Measurements from ENCODE around the gene SFXN3. TPM values are rescaled to one million over a fixed set of nuclear protein-coding genes. Genes with fewer than 3 reads are reported as not detected.

The SFXN3 gene
- total RNA-seq, 1 experiment from 2014 or later = 2.8 TPM

DNA sequence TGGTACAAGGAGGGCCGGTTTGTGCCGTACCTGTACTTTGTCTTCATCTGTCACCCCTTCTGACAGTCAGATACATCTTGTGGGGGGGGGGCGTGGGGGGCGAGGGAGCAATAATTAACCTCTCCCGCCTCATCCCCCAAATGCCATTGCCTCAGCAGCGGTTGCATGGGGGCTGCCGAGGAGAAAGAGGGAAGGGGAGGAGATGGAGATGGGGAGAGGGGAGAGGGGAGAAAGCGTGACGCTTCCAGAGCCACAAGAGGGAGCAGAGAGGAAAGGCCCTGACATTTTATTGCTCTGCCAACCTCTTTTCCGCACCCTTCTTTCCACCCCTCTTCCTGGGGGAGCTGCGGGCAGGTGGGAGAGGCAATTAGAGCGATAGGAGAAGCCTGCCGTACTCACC is 42.6 kb downstream of the SFXN3 start:
- no peaks in the 10 kb centered on the region; a peak in 1 of 5 replicates for H3K9me3 Mint-ChIP-seq
- Histone ChIP-seq H2AK5ac (ENCODE audit: insufficient read length, low read length) (no peak overlapping the region), H2BK15ac (ENCODE audit: low read depth, low read length) (no peak overlapping the region), H3K23ac (ENCODE audit: insufficient read length, low read depth, low read length) (no peak overlapping the region), H3K4me1 (ENCODE audit: insufficient read depth, low read length) (peaks cover 2% of the 10 kb centered on the region; the same call in 1 of the 2 replicates), H3K4ac (ENCODE audit: low read depth, low read length) (no peak overlapping the region), H2AFZ (ENCODE audit: low read length) (no peak overlapping the region), H3K56ac (ENCODE audit: insufficient read length, low read depth, low read length) (no peak overlapping the region), H3K79me2 (ENCODE audit: insufficient read depth, low read length) (no peaks in the 10 kb centered on the region), H3K9ac (ENCODE audit: extremely low read depth, insufficient read length, low read length) (no peak overlapping the region), H3K18ac (ENCODE audit: insufficient read length, low read depth, low read length) (no peak overlapping the region), H4K20me1 (ENCODE audit: control insufficient read depth, insufficient read depth, insufficient read length) (no peaks in the 10 kb centered on the region), H3T11ph (ENCODE audit: low read length) (no peak overlapping the region), H3K79me1 (ENCODE audit: insufficient read depth, low read depth, low read length, poor library complexity, severe bottlenecking) (no peaks in the 10 kb centered on the region), H2BK20ac (ENCODE audit: low read depth, low read length, poor library complexity, severe bottlenecking) (no peak overlapping the region), H3K27ac (ENCODE audit: insufficient read length, low read depth, low read length) (no peak overlapping the region), H3K9me3 (ENCODE audit: control insufficient read depth, low read depth, low read length) (no peaks in the 10 kb centered on the region), H2BK5ac (ENCODE audit: insufficient read length, low read length) (no peak overlapping the region), H3K14ac (ENCODE audit: insufficient read depth, low read length) (no peak overlapping the region), H3K23me2 (ENCODE audit: insufficient read length, low read depth, low read length, poor library complexity, severe bottlenecking) (peaks cover 2% of the 10 kb centered on the region), H4K91ac (ENCODE audit: insufficient read length, low read depth, low read length) (no peak overlapping the region), H2BK120ac (ENCODE audit: low read depth, low read length, poor library complexity, severe bottlenecking) (no peak overlapping the region), H4K8ac (replicated peaks; ENCODE audit: insufficient read length, low read depth, low read length) (no peak overlapping the region), H3K27me3 (ENCODE audit: insufficient read depth, low read length) (peaks cover 12% of the 10 kb centered on the region; the same call in 1 of the 2 replicates), H3K4me2 (ENCODE audit: insufficient read depth, insufficient read length, low read length) (peak overlapping the region; percentile 37), H2BK12ac (ENCODE audit: insufficient read length, low read depth, low read length) (no peak overlapping the region), H4K5ac (ENCODE audit: insufficient read length, low read depth, low read length) (no peak overlapping the region)
- no peak overlapping the region for H3K27ac Mint-ChIP-seq
- H3K27me3 Mint-ChIP-seq (ENCODE audit: low read depth) = peaks cover 69% of the 10 kb centered on the region
- no peaks in the 10 kb centered on the region for H3K36me3 Mint-ChIP-seq (ENCODE audit: insufficient read depth in 1 of 3, low read depth in 3 of 3)
- DNase-seq = no peak
- peaks cover 17 to 33% of the 10 kb centered on the region in 2 experiments for H3K4me1 Mint-ChIP-seq
- TF ChIP-seq, protein P1, sequence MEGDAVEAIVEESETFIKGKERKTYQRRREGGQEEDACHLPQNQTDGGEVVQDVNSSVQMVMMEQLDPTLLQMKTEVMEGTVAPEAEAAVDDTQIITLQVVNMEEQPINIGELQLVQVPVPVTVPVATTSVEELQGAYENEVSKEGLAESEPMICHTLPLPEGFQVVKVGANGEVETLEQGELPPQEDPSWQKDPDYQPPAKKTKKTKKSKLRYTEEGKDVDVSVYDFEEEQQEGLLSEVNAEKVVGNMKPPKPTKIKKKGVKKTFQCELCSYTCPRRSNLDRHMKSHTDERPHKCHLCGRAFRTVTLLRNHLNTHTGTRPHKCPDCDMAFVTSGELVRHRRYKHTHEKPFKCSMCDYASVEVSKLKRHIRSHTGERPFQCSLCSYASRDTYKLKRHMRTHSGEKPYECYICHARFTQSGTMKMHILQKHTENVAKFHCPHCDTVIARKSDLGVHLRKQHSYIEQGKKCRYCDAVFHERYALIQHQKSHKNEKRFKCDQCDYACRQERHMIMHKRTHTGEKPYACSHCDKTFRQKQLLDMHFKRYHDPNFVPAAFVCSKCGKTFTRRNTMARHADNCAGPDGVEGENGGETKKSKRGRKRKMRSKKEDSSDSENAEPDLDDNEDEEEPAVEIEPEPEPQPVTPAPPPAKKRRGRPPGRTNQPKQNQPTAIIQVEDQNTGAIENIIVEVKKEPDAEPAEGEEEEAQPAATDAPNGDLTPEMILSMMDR (conservative IDR thresholded peaks at IDR 0.05) = peak; percentile 13; the same call in 1 of the 3 replicates
- no peak overlapping the region; a peak in 2 of 5 replicates for H3K4me3 Mint-ChIP-seq
- no CpG with 5 or more reads among the region's 13 CpGs for WGBS (ENCODE audit: extremely low coverage, insufficient read length, low lambda C conversion rate)

All from H9 (cell line).